ENCODE data around the gene TMEM17.

DNA sequence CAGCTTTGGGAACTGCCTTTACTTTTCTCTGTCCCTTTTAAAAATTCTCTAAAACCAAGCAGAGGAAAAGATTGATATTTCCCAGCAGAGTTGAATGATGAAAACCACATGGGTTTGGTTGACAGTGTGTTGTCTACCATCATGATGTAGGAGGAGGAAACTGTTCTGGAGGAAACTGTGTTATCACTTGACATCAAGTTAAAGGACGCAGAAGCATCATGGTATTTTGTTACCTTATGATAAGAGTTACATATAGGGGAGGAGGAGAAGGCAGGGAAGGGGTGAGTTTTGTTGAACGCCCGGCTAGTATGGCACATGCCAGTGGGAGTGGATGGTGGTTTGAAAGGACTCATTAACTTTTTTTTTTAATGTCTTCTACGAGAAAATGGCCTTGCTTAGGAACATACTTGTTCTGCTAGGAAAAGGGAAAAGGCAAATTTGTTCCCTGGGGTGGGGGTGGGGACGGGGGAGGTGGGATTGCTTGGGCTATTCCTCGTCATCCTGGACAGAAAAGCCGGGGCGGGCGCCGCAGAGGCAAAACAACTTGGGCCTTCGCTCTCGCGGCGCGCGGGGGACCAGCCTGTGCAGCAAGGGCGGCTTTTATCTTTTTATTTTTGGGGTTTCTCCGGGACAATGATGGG, 766 bp downstream of the TMEM17 start:
- TF ChIP-seq POLR2A (IDR thresholded peaks at IDR 0.05): no peak
- TF ChIP-seq, protein P1, sequence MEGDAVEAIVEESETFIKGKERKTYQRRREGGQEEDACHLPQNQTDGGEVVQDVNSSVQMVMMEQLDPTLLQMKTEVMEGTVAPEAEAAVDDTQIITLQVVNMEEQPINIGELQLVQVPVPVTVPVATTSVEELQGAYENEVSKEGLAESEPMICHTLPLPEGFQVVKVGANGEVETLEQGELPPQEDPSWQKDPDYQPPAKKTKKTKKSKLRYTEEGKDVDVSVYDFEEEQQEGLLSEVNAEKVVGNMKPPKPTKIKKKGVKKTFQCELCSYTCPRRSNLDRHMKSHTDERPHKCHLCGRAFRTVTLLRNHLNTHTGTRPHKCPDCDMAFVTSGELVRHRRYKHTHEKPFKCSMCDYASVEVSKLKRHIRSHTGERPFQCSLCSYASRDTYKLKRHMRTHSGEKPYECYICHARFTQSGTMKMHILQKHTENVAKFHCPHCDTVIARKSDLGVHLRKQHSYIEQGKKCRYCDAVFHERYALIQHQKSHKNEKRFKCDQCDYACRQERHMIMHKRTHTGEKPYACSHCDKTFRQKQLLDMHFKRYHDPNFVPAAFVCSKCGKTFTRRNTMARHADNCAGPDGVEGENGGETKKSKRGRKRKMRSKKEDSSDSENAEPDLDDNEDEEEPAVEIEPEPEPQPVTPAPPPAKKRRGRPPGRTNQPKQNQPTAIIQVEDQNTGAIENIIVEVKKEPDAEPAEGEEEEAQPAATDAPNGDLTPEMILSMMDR (IDR thresholded peaks at IDR 0.05): no peak
